H9 (cell line): Measurements from ENCODE around the gene FBXL12. TPM values are rescaled to one million over a fixed set of nuclear protein-coding genes. Genes with fewer than 3 reads are reported as not detected.

Experiments
- DNase-seq: peaks from one replicate; pipeline ENCODE4 v3.0.0-alpha.2; 2017
- H2AFZ ChIP-seq: one replicate; pipeline ENCODE4 v1.6.1; 2013; ENCODE audit warnings: mild to moderate bottlenecking, low read length, control low read depth, moderate library complexity
- H2AK5ac ChIP-seq: 2 replicates; pipeline ENCODE4 v1.6.1; 2013; ENCODE audit warnings: low read length, control low read depth, mixed read lengths; ENCODE audit not compliant: insufficient read length
- H2BK120ac ChIP-seq: one replicate; pipeline ENCODE4 v1.6.1; 2013; ENCODE audit warnings: low read depth, mild to moderate bottlenecking, low read length, control low read depth, inconsistent platforms; ENCODE audit not compliant: poor library complexity, severe bottlenecking
- H2BK12ac ChIP-seq: 2 replicates; pipeline ENCODE4 v1.6.1; 2013; ENCODE audit warnings: low read length, control low read depth, mixed read lengths, low read depth; ENCODE audit not compliant: insufficient read length
- H2BK15ac ChIP-seq: 2 replicates; pipeline ENCODE4 v1.6.1; 2013; ENCODE audit warnings: low read depth, low read length, control low read depth
- H2BK20ac ChIP-seq: one replicate; pipeline ENCODE4 v1.6.1; 2013; ENCODE audit warnings: low read depth, mild to moderate bottlenecking, low read length, control low read depth, inconsistent platforms; ENCODE audit not compliant: poor library complexity, severe bottlenecking
- H2BK5ac ChIP-seq: 2 replicates; pipeline ENCODE4 v1.6.1; 2013; ENCODE audit warnings: low read length, control low read depth, mixed read lengths; ENCODE audit not compliant: insufficient read length
- H3K14ac ChIP-seq: 2 replicates; pipeline ENCODE4 v1.6.1; 2013; ENCODE audit warnings: low read length, control low read depth; ENCODE audit not compliant: insufficient read depth
- H3K18ac ChIP-seq: 2 replicates; pipeline ENCODE4 v1.6.1; 2013; ENCODE audit warnings: low read depth, mild to moderate bottlenecking, mixed read lengths, low read length, control low read depth; ENCODE audit not compliant: insufficient read length
- H3K23ac ChIP-seq: 2 replicates; pipeline ENCODE4 v1.6.1; 2013; ENCODE audit warnings: low read length, control low read depth, mixed read lengths, low read depth; ENCODE audit not compliant: insufficient read length
- H3K23me2 ChIP-seq: 2 replicates; pipeline ENCODE4 v1.6.1; 2013; ENCODE audit warnings: low read depth, mild to moderate bottlenecking, mixed read lengths, low read length, control low read depth; ENCODE audit not compliant: insufficient read length, poor library complexity, severe bottlenecking
- H3K27ac ChIP-seq: 2 replicates; pipeline ENCODE4 v1.5.1; 2013; ENCODE audit warnings: low read length, control low read depth, mixed read lengths, low read depth; ENCODE audit not compliant: insufficient read length
- H3K27me3 ChIP-seq: 2 replicates; pipeline ENCODE4 v1.6.1; 2013; ENCODE audit warnings: low read length, control low read depth, inconsistent platforms; ENCODE audit not compliant: insufficient read depth
- H3K4ac ChIP-seq: 2 replicates; pipeline ENCODE4 v1.6.1; 2013; ENCODE audit warnings: low read depth, mild to moderate bottlenecking, control low read depth, inconsistent platforms, low read length, moderate library complexity
- H3K4me1 ChIP-seq: 2 replicates; pipeline ENCODE4 v1.6.1; 2013; ENCODE audit warnings: low read length, control low read depth, inconsistent platforms; ENCODE audit not compliant: insufficient read depth
- H3K4me2 ChIP-seq: 2 replicates; pipeline ENCODE4 v1.6.1; 2013; ENCODE audit warnings: low read length, control low read depth, mixed read lengths; ENCODE audit not compliant: insufficient read length, insufficient read depth
- H3K56ac ChIP-seq: 2 replicates; pipeline ENCODE4 v1.6.1; 2013; ENCODE audit warnings: low read depth, mild to moderate bottlenecking, mixed read lengths, low read length, control low read depth; ENCODE audit not compliant: insufficient read length
- H3K79me1 ChIP-seq: 2 replicates; pipeline ENCODE4 v1.6.1; 2013; ENCODE audit warnings: low read depth, mild to moderate bottlenecking, moderate library complexity, low read length, control low read depth, inconsistent platforms; ENCODE audit not compliant: insufficient read depth, poor library complexity, severe bottlenecking
- H3K79me2 ChIP-seq: 2 replicates; pipeline ENCODE4 v1.6.1; 2013; ENCODE audit warnings: low read length, control low read depth, inconsistent platforms; ENCODE audit not compliant: insufficient read depth
- H3K9ac ChIP-seq: 2 replicates; pipeline ENCODE4 v1.6.1; 2013; ENCODE audit warnings: low read length, control low read depth, mixed read lengths; ENCODE audit not compliant: insufficient read length; ENCODE audit errors: extremely low read depth
- H3K9me3 ChIP-seq: one replicate; pipeline ENCODE4 v1.6.1; 2013; ENCODE audit warnings: low read depth, low read length, inconsistent platforms; ENCODE audit not compliant: control insufficient read depth
- H3T11ph ChIP-seq: one replicate; pipeline ENCODE4 v1.6.1; 2013; ENCODE audit warnings: mild to moderate bottlenecking, low read length, control low read depth, inconsistent platforms
- H4K20me1 ChIP-seq: one replicate; pipeline ENCODE4 v1.6.1; 2013; ENCODE audit not compliant: control insufficient read depth, insufficient read length, insufficient read depth
- H4K5ac ChIP-seq: 2 replicates; pipeline ENCODE4 v1.6.1; 2013; ENCODE audit warnings: low read depth, mild to moderate bottlenecking, mixed read lengths, low read length, control low read depth; ENCODE audit not compliant: insufficient read length
- H4K8ac ChIP-seq: replicated peaks from 2 replicates; pipeline ENCODE4 v1.6.1; 2013; ENCODE audit warnings: low read length, control low read depth, mixed read lengths, low read depth; ENCODE audit not compliant: insufficient read length
- H4K91ac ChIP-seq: 2 replicates; pipeline ENCODE4 v1.6.1; 2013; ENCODE audit warnings: low read depth, mild to moderate bottlenecking, moderate library complexity, mixed read lengths, low read length, control low read depth; ENCODE audit not compliant: insufficient read length
- H3K27ac Mint-ChIP-seq, 3 experiments: 2 replicates in 2 of 3; 3 replicates in 1 of 3; pipeline ENCODE4 v1.8.0; 2020 to 2021; ENCODE audit warnings: mixed read lengths in 3 of 3, mild to moderate bottlenecking in 1 of 3, moderate library complexity in 1 of 3
- H3K27me3 Mint-ChIP-seq: 2 replicates; pipeline ENCODE4 v1.8.0; 2021; ENCODE audit warnings: low read depth, mild to moderate bottlenecking, moderate library complexity, mixed read lengths
- H3K36me3 Mint-ChIP-seq, 3 experiments: 2 replicates in 2 of 3; 3 replicates in 1 of 3; pipeline ENCODE4 v1.8.0; 2020 to 2021; ENCODE audit warnings: low read depth in 3 of 3, mixed read lengths in 3 of 3; ENCODE audit not compliant: insufficient read depth in 1 of 3
- H3K4me1 Mint-ChIP-seq, 2 experiments: 2 replicates each; pipeline ENCODE4 v1.8.0; 2020; ENCODE audit warnings: mixed read lengths in 2 of 2
- H3K4me3 Mint-ChIP-seq, 2 experiments: 2 replicates in 1 of 2; 3 replicates in 1 of 2; pipeline ENCODE4 v1.8.0; 2020 to 2021; ENCODE audit warnings: mild to moderate bottlenecking in 2 of 2, mixed read lengths in 2 of 2, moderate library complexity in 1 of 2
- H3K9me3 Mint-ChIP-seq, 2 experiments: 2 replicates in 1 of 2; 3 replicates in 1 of 2; pipeline ENCODE4 v1.8.0; 2020; ENCODE audit warnings: mild to moderate bottlenecking in 2 of 2, mixed read lengths in 2 of 2, moderate library complexity in 1 of 2
- CTCF ChIP-seq: fragments of 200-600 bp; sonication (generic); conservative IDR thresholded peaks from 3 replicates; pipeline ENCODE4 v1.8.0; 2021; ENCODE audit warnings: antibody characterized with exemption, mild to moderate bottlenecking
- WGBS: extraction: QIAGEN DNeasy Blood & Tissue Kit; methylation state at CpG from one replicate; pipeline ENCODE4 v1.1.7; 2013; ENCODE audit warnings: missing lambda C conversion rate, low lambda C conversion rate, mixed read lengths; ENCODE audit not compliant: insufficient read length; ENCODE audit errors: extremely low coverage; 5-methylcytosine and 5-hydroxymethylcytosine counted together
- total RNA-seq: library from RNA; stranded (reverse); gene quantifications from 2 replicates; pipeline ENCODE4 v1.2.1, GENCODE V29; 2021

FBXL12 gene
- total RNA-seq, 1 experiment from 2014 or later: 31.8 TPM

GRCh38 chr19:9860407-9860806 lies 41.5 kb upstream of the FBXL12 start:
- Histone ChIP-seq H3T11ph (no peak overlapping the region), H4K91ac (no peak overlapping the region), H3K56ac (no peak overlapping the region), H2AK5ac (no peak overlapping the region), H3K9me3 (no peaks in the 10 kb centered on the region), H3K79me2 (no peaks in the 10 kb centered on the region), H2BK20ac (no peak overlapping the region), H2BK5ac (no peak overlapping the region), H4K5ac (no peak overlapping the region), H4K8ac (no peak overlapping the region), H2AFZ (no peak overlapping the region), H4K20me1 (no peaks in the 10 kb centered on the region), H3K4ac (no peak overlapping the region), H3K9ac (no peak overlapping the region), H3K27me3 (no peaks in the 10 kb centered on the region), H3K4me1 (no peaks in the 10 kb centered on the region), H3K18ac (no peak overlapping the region), H3K23me2 (no peaks in the 10 kb centered on the region), H2BK15ac (no peak overlapping the region), H3K27ac (no peak overlapping the region), H3K14ac (no peak overlapping the region), H2BK12ac (no peak overlapping the region), H2BK120ac (no peak overlapping the region), H3K4me2 (no peak overlapping the region), H3K23ac (no peak overlapping the region), H3K79me1 (no peaks in the 10 kb centered on the region)
- no CpG with 5 or more reads among the region's 8 CpGs for WGBS
- DNase-seq: no peak
- Mint-ChIP-seq H3K27me3 (no peaks in the 10 kb centered on the region), H3K4me1 (peaks cover 2 to 12% of the 10 kb centered on the region in 2 experiments), H3K27ac (no peak overlapping the region), H3K9me3 (no peaks in the 10 kb centered on the region), H3K36me3 (peaks cover 18 to 44% (median 42%) of the 10 kb centered on the region in 3 experiments; a peak in 6 of 7 replicates), H3K4me3 (no peak overlapping the region)
- no peak for TF ChIP-seq CTCF
